ENCODE data around the gene NAV3. TPM values are rescaled to one million over a fixed set of nuclear protein-coding genes. Genes with fewer than 3 reads are reported as not detected.

The NAV3 gene
- total and polyA plus RNA-seq, 2 of the 4 experiments (the other 2 are of a cell fraction), result 25.5 to 106 TPM

GRCh38 chr12:77785211-77785610 lies 45.5 kb upstream of the NAV3 start:
- no peaks in the 10 kb centered on the region for H3K9me1 ChIP-seq (ENCODE audit: insufficient read depth, low read length)
- no peaks in the 10 kb centered on the region for H3K9me3 ChIP-seq (ENCODE audit: control insufficient read depth, insufficient read depth, low read length)
- H3K4me2 ChIP-seq (ENCODE audit: low read depth, low read length), result no peak overlapping the region
- no peak for TF ChIP-seq CTCF (conservative IDR thresholded peaks at IDR 0.05; ENCODE audit: low read depth, low read length)
- TF ChIP-seq SMC3 (IDR thresholded peaks at IDR 0.05; ENCODE audit: low read depth, low read length), result no peak
- TF ChIP-seq USF2 (IDR thresholded peaks at IDR 0.05; ENCODE audit: low read depth, low read length), result no peak
- TF ChIP-seq RFX5 (IDR thresholded peaks at IDR 0.05; ENCODE audit: low read depth, low read length), result no peak
- no peak for TF ChIP-seq NFE2L2 (IDR thresholded peaks at IDR 0.05; ENCODE audit: low read depth, low read length)
- no peak for TF ChIP-seq FOS (IDR thresholded peaks at IDR 0.05; ENCODE audit: low read depth, low read length)
- TF ChIP-seq MAZ (IDR thresholded peaks at IDR 0.05; ENCODE audit: borderline replicate concordance, low read depth, low read length), result no peak
- TF ChIP-seq RCOR1 (IDR thresholded peaks at IDR 0.05; ENCODE audit: insufficient replicate concordance, low read length), result no peak
- no peak for TF ChIP-seq RAD21 (IDR thresholded peaks at IDR 0.05; ENCODE audit: low read length)
- no peak for TF ChIP-seq CHD1 (IDR thresholded peaks at IDR 0.05; ENCODE audit: low read depth, low read length)
- TF ChIP-seq MXI1 (IDR thresholded peaks at IDR 0.05; ENCODE audit: borderline replicate concordance, low read depth, low read length), result no peak
- TF ChIP-seq ELK1 (IDR thresholded peaks at IDR 0.05; ENCODE audit: borderline replicate concordance, low read depth, low read length), result no peak
- no peak for TF ChIP-seq MAFK (IDR thresholded peaks at IDR 0.05; ENCODE audit: low read depth, low read length)
- TF ChIP-seq CEBPB (IDR thresholded peaks at IDR 0.05; ENCODE audit: low read depth, low read length), result no peak
- TF ChIP-seq POLR2A (IDR thresholded peaks at IDR 0.05; ENCODE audit: low read depth, low read length), result no peak
- no peak for TF ChIP-seq BHLHE40 (IDR thresholded peaks at IDR 0.05; ENCODE audit: low read depth, low read length)
- no peak overlapping the region for H3K23ac ChIP-seq (ENCODE audit: low read depth, low read length)
- in situ Hi-C loops (cut with MboI; ENCODE audit: low sequenced_read_pairs) (no loop called here), intact Hi-C loops (cut with micrococcal nuclease) (no loop called here), dilution Hi-C loops (cut with HindIII; ENCODE audit: low sequenced_read_pairs, unreplicated experiment) (no loop called here)
- H4K91ac ChIP-seq (ENCODE audit: insufficient read depth, low read depth, low read length), result no peak overlapping the region
- CTCF ChIA-PET, result no interaction called here
- H3K27ac ChIP-seq (ENCODE audit: insufficient read depth, low read length), result no peak overlapping the region
- DNase-seq, result no peak
- H2AK9ac ChIP-seq (replicated peaks; ENCODE audit: low read depth, low read length, poor library complexity), result no peak overlapping the region
- H3K56ac ChIP-seq (ENCODE audit: extremely low read depth, insufficient read depth, low read length), result no peak overlapping the region
- H3K27me3 ChIP-seq (ENCODE audit: control insufficient read depth, insufficient read depth, low read length), result no peaks in the 10 kb centered on the region; the same call in 1 of the 2 replicates
- H3K4ac ChIP-seq (ENCODE audit: low read depth, low read length), result no peak overlapping the region
- no peaks in the 10 kb centered on the region for H3K36me3 ChIP-seq (ENCODE audit: control insufficient read depth, insufficient read depth, low read length)
- H3K9ac ChIP-seq (ENCODE audit: low read depth, low read length), result no peak overlapping the region
- H4K20me1 ChIP-seq (ENCODE audit: insufficient read depth, low read length), result no peaks in the 10 kb centered on the region
- H2BK15ac ChIP-seq (ENCODE audit: low read depth, low read length), result no peak overlapping the region
- no TSS peak for BruUV-seq (replicated peaks)
- no peak overlapping the region for H4K5ac ChIP-seq (ENCODE audit: low read depth, low read length)
- H2BK5ac ChIP-seq (ENCODE audit: low read depth, low read length, poor library complexity, severe bottlenecking), result no peak overlapping the region
- no peak overlapping the region for H2BK120ac ChIP-seq (ENCODE audit: low read depth, low read length)
- POLR2A ChIA-PET (ENCODE audit: unreplicated experiment), result no interaction called here
- no peak for ATAC-seq (ENCODE audit: low read depth)
- H3K18ac ChIP-seq (ENCODE audit: low read depth, low read length), result no peak overlapping the region
- no peak overlapping the region for H2AFZ ChIP-seq (replicated peaks; ENCODE audit: low read length, poor library complexity)
- H3K14ac ChIP-seq (replicated peaks; ENCODE audit: low read depth, low read length), result no peak overlapping the region
- H2BK20ac ChIP-seq (ENCODE audit: low read depth, low read length), result no peak overlapping the region
- H2AK5ac ChIP-seq (ENCODE audit: low read depth, low read length), result no peak overlapping the region
- no peak overlapping the region for H4K8ac ChIP-seq (ENCODE audit: low read depth in 2 of 2, low read length in 2 of 2)
- no peak overlapping the region for H3K4me3 ChIP-seq (ENCODE audit: insufficient read depth, low read depth, low read length)
- no peaks in the 10 kb centered on the region for H3K79me1 ChIP-seq (ENCODE audit: low read depth in 1 of 2, low read length in 2 of 2)
- H3K4me1 ChIP-seq (ENCODE audit: control insufficient read depth, insufficient read depth, low read length), result no peaks in the 10 kb centered on the region

Measured in IMR-90 (cell line).